ENCODE results near the gene RGP1.

The RGP1 gene

DNA sequence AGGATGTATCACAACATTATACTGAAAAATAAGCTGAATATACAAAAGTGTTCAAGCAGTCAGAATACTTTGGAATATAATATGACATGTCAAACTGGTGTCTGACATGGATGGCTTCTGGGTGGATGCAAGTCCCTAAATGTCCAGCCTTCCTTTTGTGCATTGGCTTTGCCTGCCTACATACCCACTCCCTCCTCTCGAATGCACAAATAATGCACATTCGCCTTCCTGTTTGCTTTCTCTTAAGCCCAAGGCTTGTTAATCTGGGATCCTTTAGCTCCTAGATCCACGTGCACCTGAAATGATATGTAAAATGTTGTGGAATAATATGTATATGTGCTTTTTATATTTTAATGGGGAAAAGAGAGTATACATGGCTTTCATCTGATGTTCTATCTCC, 29.4 kb downstream of the RGP1 start:
- no peak for DNase-seq

DNA sequence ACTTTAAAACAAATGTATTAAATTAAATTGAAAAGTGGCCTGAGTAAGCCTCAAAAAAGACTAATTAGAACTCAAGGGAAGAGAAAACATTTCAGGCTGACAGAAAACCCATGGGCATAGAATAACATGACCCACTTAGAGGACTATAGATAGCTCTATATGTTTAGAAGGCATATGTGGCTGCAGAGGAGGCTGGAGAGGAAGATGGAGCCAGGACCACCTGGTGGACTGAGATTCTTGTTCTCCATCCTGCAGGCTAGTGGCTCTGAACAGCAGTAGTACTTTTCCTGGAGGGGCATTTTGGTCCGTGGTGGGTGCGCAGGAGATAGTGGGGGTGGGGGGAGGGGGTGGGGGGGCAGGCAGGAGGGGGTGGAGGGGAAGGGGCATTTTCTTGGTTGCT, 32.0 kb downstream of the RGP1 start:
- DNase-seq, result no peak

DNA sequence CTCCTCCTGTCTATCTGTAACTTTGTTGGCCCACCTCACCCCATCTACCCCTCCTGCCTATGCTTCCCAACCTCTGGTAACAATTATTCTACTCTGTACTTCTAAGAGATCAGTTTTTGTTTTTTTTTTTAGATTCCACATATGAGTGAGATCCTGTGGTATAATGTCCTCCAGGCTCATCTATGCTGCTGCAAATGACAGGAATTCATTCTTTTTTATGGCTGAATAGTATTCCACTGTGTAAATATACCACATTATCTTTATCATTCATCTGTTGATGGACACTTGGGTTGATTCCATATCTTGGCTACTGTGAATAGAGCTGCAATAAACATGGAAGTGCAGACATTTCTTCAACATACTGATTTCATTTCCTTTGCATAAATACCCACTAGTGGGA, 34.3 kb downstream of the RGP1 start:
- no peak for DNase-seq

DNA sequence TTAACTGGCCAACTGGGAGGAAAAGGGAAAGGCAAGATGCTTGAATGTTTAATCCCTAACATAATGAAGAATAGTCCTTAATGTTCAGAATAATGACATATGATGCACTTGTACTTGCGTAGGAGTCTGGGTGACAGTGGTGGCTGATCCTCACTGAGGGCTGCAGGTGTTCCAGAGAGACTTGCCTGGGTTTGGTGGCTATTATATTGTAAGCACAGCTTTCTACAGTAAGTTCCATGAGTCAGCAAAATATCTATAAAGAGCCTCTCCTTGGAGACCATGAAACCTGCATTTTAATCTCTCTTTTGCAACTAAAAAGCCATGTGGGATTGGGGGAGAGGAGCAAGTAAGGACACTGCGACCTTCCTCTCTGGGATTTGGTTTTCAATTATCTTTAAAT, 40.5 kb downstream of the RGP1 start:
- DNase-seq, result no peak

DNA sequence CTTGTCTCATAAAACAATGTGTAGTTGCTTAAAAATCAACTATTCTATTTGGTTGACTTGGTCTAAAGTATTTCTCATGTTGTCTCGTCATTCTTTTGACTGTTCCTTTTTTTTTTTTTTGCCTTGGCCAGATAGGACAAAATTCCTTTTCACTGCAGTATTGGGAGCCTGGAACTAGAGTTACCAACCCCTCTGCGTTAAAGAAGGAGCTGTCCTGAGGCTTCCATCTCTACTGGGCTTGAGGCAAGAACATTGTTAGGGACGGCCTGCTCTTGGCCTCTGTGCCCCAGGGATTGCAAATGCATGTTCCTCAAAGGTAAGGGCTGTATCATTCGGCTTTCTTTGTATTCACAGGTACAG, 40.9 kb downstream of the RGP1 start:
- no peak for DNase-seq

DNA sequence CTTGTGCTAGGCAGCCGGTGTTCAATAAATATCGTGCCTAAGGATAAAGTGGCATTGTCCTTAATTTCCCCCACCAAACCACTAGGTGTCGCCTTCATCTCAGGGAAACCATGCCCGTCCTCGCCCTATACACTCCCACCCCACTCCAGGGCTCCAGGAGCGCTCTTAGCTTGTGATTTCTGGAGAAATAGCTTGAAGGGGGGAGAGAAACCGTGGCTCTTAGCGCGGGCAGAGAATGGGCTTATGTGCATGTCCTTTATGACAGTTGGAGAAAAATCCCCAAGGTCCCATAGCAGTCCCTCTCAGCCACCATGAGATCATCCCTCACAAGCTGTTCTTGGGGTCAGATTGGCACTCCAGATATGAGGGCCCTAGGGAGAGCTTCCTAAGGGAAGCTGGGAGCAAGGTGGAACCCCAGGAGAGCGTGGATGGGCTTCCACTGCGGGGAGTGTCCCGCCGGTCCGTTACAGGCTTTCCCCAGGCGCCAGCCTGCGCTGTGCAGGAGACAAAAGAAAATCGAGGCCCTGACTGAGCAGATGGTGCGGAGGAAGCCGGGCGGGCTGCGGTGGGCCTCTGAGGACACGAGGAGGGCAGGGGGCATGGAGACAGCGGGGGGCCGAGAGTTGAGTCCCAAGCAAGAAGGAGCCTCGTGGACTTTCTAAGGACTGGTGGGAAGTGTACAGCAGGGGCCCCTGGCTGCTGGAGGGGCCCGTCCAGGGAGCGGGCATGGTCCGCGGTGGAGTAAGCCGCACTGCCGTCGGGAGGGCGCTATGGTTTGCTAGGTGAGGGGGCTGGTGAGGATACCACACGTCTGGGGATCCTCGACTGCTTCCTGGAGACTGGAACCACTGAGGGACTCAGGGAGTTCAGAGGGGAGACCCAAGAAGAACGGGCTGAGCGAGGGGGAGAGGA, 41.6 kb downstream of the RGP1 start:
- peak; percentile 23 for DNase-seq

DNA sequence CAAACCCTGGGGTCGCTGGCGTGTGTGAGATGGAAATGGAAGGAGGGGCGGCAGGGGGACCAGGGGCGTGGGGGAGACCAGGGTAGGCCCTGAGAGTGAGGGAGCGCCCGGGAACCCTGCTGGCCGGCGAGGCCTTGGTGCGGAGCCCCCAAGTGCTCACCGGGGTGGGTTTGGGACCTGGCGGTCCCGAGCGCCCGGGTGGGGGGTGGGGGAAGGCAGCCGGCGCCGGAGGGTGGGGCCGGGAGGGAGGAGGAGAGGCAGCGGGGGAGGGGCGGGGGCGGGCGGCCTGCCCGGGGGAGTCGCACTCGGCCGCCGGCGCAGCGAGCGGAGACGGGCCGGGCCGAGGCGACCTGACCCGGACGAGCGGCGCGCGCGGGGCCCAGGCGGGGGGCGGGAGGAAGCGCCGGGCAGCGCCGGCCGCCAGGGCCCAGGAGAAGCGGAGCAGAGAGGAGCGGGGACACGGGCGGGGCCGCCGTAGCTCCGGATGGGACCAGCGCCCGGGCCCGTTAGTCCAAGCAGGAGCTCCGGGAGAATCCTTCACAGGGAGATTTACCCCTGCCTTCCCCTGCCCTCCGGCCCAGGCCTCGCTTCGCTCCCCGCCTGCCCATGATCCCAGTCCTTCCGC, 42.3 kb downstream of the RGP1 start, which contains the start of gene NPR2:
Gene NPR2, plus strand, starts transcription at position 295 of the 625 bp plus-strand sequence. CDS start 818 bp downstream, outside the sequence.
- DNase-seq, result no peak

DNA sequence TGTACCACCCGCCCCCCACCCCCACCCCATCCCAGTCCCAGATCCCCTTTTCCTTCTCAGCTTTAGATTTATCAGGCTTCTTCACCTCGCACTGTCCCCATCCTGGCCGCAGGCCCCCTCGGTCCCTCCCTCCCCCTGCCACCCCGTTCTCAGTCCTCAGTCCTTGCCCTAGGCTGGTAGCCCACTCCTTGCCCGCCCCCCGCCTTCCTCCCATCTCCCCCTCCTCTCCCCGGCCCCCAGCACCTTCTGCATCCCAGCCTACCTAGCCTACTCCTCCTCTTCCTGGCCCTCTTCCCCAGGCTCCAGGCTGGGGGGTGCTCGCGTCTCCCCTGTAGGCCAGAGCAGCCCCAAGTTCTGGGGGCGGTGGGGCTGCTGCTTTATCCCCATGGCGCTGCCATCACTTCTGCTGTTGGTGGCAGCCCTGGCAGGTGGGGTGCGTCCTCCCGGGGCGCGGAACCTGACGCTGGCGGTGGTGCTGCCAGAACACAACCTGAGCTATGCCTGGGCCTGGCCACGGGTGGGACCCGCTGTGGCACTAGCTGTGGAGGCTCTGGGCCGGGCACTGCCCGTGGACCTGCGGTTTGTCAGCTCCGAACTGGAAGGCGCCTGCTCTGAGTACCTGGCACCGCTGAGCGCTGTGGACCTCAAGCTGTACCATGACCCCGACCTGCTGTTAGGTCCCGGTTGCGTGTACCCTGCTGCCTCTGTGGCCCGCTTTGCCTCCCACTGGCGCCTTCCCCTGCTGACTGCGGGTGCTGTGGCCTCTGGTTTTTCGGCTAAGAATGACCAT, 43.1 kb downstream of the RGP1 start:
- no peak for DNase-seq

DNA sequence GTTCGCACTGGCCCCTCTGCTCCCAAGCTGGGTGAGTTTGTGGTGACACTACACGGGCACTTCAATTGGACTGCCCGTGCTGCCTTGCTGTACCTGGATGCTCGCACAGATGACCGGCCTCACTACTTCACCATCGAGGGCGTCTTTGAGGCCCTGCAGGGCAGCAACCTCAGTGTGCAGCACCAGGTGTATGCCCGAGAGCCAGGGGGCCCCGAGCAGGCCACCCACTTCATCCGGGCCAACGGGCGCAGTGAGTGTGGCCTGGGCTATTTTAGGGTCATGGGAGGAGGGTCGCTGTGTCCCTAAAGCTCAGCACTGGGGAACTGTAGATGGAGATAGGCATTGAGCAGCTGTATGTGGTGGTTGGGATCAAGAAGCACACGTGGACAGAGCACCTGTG, 43.7 kb downstream of the RGP1 start:
- no peak for DNase-seq

DNA sequence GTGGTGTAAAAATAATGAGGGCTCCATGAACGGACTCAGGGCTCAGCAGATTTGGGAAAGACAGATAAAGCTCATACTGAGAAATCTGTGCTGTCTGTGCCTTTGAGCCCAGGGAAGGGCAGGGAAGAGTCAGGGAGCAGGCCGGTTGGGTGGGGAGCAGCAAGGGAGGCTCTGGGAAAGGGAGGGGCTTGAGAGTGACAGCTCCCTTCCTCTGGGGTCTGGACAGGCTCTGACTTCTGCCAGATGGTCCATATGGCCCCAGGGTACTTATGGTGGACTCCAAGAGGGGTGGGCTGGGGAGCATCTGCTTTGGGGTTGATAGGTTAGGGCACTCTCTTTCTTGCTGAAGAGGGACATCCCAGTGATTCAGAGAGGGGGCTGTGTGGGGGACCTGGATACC, 44.4 kb downstream of the RGP1 start:
- no peak for DNase-seq

DNA sequence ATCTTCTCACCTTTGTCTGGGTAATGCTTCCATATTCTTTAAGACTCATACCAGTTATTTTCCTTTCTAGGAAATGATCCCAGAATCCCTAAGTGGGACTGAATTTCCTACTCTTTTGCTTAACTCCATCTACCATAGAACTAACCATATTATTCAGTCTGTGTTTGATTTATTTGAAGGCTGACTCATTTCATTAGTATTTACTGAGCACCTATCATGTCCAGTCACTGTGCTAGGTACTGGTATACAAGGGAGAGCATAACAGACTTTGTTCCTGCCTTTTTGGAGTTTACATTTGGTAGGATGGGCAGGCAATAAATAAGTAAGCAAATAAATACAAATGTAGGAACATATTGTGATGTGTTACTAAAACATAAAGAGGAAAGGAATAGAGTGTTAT, 46.6 kb downstream of the RGP1 start:
- DNase-seq, result no peak

DNA sequence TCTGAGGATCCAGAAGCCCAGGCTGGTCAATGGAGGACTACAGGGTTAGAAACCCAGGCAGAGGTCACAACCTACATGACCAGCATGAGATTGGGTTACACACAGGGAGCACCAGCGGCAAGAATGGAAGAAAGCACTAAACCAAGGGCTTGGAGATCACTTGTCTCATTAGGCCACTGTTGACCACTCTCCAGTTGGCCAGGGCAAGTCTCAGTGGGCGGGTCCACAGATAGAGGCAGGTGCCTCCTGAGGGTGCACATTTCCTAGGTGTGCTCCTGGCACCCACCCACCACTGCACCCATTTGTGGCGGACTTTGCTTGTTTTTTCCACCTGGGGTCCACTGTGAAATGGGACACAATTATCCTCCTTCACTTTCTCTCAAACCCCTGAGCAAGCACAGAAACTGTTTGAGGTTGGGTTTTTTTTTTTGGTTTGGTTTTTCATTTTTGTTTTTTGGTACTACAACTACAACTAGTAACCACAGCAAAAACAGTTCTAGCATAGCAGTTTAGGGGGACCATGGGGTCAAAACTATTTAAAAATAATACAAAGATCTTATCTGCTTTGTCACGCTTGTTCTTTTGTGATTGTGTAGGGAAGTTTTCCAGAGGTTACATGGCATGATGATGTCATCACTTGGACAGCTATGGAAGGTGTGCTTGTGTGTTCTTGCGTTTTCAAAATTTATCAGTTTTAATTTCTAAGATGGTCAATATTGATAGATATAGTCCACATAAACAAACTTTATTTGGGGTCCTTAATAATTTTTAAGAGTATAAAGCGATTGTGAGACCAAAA, 48.4 kb downstream of the RGP1 start:
- DNase-seq, result no peak

DNA sequence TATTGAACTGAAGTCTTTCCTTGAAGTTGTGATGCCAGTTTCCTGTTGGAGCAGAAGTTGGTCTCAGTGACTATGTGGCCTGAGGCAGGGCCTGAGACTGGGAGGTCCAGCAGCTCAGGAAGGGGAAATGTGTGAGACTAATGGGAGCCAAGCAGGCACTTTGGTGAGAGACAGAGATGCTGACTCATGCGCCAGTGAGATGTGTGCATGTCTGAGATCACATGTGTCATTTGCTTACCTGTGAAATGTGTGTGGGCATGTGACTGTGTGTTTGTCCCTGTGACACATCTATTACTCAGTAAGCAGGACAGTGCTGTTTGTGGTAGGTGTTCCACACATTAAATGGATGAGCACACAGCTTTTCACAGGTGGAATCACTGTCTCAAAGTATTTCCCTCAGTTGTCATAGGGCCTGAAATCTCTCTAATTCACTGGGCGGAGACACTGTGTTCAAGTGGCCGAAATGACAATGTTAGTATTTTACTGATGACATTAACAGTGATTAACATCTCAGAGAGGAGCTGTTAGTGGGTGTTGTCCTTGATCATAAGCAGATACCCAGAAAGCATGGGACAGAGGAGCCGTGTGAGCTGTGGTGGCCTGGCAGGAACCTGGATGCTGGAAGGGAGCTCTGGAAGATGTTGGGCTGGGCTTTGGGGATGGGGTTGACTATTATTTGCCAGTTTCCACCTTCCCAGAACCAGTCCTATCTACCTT, 49.7 kb downstream of the RGP1 start:
- DNase-seq, result peak; percentile 48

DNA sequence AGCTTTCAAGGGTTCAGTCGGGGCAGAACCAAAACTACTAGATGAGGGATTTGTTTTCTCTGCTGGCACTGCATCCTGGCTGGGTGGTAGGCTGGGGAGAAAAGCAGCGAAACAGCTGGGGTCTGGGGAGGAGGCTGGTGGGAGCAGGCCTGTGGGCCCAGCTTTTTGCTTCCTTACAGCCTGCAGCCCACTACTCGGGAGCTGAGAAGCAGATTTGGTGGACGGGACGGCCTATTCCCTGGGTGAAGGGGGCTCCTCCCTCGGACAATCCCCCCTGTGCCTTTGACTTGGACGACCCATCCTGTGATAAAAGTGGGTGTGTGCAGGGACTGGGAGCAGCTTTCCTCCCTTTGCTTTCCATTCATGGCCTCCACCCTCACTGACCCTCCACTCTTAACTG, 51.4 kb downstream of the RGP1 start:
- DNase-seq, result no peak

DNA sequence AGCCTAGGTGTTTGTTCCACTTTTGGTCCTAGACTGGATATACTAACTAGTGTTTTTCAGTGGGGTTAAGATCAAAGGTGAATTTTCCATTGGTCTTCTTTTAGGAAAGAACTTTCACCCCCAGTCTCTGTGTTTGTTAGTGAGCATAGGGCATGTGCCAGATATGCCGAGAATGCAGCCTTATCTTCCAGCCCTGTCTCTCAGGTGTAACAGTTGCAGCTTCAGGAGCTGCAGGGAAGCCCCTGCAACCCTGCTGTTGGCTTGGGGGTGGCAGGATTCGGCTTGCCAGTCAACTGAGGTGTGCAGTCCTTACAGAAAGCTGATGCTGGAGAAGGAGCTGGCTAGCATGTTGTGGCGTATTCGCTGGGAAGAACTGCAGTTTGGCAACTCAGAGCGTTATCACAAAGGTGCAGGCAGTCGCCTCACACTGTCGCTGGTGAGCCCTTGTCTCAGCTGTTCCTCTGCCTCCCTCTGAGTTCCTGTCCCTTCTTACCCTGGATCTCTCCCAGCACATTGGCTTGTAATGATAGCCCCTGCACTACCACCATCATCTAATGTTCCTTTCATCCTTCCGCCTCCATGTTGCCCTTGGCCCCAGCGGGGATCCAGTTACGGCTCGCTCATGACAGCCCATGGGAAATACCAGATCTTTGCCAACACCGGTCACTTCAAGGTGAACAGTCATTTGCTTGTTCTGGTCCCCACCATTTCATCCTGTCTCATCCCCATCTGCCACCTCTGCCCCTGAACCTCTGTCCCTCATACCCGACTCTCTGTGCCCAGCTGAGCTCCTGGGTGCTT, 52.4 kb downstream of the RGP1 start:
- no peak for DNase-seq

DNA sequence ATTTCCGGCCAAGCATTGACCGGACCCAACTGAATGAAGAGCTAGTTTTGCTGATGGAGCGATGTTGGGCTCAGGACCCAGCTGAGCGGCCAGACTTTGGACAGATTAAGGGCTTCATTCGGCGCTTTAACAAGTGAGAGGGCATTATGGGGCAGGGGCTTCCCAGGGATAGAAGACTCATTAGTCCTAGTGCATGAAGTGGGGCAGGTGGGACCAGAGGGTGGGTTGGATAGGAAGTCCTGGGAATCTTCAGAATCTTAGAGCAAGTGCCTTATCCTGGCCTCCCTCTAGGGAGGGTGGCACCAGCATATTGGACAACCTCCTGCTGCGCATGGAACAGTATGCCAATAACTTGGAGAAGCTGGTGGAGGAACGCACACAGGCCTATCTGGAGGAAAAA, 57.0 kb downstream of the RGP1 start:
- no peak for DNase-seq

Measured in stimulated activated naive CD4-positive, alpha-beta T cell treated with Interleukin-2 at 50 U/mL for 16 hours (primary cell).